ENCODE results near the gene MTURN.

MTURN gene

DNA sequence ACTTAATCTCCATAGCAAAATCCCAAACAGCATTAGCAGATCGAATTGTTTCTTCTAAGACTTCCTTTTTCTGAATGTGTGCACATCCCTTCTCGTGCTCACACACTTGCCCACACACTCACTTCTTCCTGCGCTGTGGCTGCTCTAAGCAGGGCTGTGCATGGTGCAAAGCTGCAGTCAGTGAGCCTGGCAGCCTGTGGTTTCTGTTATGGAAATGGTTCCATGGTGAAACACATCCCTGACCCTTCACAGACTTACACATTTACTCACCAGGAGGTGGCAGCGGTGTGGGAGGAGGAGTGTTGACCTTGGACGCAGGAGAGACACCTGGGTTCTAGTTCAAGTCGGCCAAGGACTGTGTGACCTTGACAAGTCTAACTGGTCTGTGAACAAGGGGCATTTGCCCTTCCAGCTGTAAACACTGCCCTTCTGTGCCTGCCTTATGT is 24.9 kb downstream of the MTURN start:
- DNase-seq = peak in 11 of 51 donors; percentile 13 to 45 (median 28)

DNA sequence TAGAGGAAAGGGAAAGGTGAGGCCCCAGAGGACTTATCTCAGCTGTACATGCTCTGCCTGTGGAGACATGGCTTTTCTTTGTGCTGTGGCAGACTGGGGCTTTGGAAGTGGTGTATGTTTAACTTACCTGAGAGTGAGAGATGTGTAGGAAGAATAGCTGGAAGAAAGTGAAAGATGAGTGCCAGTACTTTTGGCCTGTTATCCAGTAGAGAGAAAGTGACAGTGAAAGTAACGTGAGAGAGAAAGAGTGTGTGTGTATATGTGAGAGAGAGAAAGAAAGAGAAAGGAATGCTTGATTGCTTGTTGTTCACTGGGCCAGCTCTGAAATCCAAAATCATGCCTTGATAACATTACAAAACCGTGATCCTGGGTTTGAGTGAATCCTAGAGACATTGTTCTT is 25.5 kb downstream of the MTURN start:
- no peak for DNase-seq

DNA sequence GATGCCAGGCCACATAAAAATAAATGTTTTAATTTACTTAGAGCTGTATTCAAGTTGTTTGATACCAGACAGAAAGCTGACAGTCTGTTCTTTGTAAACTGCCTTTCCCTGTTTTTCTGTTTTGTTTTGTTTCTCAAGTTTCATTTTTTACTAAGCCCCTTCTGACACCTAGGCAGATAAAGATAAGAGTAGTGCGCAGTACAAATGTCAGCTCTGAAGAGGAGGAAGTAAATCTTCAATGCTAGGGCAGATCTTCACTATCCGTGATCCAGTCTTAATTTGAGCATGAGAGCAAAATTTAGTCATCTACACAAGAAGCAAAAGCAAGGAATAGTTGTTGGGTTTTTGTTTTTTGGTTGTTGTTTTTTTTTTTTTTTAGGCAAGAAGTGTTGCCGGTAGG is 27.3 kb downstream of the MTURN start:
- DNase-seq = no peak

DNA sequence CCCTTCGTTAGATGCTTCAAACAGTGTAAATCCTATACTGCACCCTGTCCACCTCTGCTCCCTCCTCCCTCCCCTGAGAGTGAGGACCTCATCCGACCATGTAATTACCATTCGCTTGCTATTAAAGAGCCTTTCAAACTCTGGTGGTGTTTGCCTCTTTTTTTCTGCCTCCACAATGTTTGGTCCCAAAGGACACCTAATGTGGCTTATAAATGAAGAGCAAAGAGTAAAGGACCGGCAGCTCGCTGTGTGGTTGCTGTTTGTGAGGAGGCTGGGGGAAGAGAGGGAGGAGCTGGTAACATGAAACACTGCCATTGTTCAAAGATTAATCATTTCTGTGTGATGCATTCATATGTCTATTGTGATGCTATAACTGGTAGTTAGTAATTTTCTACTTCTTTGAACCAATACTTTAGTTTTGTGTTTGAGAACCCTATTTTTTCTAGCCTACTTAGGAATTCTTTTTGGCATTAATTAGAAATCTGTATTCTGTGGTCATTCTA is 27.9 kb downstream of the MTURN start:
- DNase-seq = peak in 14 of 51 donors; percentile 19 to 81 (median 32)

DNA sequence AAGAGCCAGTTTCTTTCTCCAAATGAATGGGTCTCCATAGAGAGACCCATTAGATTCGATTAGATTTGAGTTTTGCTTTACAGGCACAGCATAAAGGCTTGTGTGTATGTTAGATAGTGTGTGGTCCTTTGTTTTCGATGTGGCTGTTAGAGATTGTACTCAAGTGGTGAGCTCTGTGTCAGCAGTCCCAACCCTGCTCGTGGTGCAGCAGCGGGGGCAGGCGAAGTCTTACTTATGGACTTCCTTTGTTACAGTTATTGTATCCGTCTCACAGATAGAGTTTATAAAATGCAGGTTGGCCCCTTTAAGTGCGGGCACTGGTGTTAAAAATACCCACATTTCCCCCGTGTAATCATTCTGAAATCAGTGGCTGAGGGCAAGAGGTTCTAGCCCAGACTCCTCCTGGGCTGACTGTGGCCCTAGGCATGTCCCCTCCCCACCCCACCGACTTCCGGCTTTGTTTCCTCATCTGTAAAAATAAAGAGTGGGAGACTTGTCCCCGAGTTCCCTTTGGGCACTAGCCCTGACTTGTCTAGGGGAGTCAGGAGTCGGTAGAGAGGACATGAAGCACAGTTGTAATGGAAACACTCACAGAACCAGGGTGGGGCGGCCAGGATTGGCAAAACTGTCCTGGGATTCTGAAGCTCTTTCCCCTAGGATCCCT is 28.6 kb downstream of the MTURN start:
- DNase-seq = peak in 31 of 51 donors; percentile 11 to 83 (median 53)

DNA sequence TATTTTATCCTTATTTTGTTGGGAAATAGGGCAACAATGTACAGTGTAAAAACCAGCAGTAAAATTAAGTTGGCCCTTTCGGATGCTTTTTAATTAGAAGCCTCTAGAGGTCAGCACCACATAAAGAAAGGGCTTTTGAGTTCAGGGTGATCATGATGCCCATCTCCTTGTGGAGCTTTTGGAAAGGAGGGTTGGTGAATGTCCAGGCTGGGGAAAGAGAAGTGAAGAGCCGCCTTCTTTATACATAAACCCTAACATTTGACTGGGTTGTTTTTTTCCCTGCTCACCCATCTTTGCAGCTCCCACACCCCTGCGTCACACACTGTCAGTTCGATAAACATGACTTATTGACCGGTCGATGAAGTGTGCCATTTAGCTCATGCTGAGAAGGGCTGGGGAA is 29.8 kb downstream of the MTURN start:
- peak in 7 of 51 donors; percentile 21 to 77 (median 34) for DNase-seq

DNA sequence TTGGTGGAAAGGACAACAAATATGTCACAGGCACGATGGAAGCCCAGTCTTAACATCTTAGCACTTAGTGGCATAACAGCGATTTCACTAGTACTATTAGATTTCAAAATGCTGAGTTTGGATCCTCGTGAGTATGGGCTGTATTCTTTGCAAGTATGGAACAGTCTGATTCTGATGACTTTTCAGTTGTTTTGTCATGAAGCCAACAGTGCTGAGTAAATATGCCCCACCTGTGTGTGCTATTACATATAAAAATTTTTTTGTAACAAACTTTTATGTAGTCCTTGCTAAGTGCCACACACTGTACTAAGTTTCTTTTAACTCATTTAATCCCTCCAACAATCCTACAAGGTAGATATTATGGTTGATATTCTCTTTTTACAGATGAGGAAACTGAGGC is 30.8 kb downstream of the MTURN start:
- no peak for DNase-seq

DNA sequence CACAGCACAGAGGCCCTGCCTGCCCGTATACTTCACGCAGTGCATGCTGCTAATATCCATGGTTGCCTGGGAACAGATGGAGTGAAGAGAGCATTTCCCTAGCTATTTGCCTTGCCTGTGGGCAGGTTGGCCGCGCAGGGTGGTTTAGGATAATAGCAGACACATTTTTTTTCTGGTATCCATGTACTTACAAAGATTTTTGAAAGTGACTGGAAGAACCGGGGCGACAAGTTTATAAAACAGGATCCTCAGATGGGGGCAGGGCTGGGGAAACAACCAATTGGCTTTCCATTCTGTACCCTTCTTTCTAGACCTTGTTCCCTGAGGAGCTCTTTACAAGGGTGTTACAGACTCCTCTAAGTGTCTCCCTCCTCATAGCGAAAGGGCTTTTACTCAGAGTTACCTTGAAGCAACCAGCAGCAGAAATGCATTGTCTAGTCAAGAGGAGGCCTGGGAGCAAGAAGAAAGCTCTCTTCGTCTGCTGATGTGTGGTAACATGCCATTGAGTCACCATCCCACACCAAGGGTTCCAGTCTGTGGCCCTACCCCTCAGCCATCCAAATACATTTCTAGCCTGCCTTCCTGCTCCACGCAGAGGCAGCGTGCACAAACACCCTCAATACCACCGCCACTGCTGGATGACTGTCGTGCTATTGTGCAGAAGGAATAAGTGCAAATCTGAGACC is 31.5 kb downstream of the MTURN start:
- peak in 6 of 51 donors; percentile 9 to 39 (median 20) for DNase-seq

DNA sequence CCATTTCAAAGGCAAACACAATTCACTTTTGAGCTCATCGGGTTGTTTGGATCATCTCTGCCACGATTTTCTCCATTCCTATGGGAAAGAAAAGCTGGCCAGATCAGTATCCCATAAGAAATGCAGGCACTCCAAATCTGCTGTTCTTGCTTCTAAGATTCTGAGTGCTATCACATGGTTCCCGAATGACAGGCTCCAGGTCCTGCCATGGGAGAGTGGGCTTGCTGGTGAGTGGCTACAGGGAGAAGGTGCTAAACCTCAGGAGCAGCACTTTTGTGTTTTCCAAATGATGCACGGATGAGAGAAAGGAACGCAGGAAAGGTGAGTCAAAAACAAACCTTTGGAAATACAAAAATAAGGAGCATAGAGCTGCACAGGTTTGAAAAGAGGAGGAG is 32.1 kb downstream of the MTURN start:
- DNase-seq = no peak

DNA sequence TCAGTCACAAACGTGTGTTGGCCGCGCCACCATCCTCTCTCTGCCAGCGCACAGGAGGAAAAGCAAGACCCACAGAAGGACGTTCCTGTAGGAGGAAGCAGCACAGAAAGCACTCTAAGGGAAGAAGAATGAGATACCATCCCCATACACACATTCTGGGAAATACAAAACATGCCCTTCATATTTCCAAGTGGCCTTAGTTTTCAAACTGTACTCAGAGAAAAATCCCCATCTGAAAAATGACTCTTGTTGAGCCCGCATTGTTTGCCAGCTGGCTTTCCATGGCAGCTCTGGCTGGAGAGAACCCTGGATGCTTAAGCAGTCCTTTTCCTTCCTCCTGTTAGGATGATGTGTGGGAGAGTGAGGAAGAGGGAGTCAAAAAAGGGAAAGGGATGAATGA is 33.1 kb downstream of the MTURN start:
- DNase-seq = no peak

DNA sequence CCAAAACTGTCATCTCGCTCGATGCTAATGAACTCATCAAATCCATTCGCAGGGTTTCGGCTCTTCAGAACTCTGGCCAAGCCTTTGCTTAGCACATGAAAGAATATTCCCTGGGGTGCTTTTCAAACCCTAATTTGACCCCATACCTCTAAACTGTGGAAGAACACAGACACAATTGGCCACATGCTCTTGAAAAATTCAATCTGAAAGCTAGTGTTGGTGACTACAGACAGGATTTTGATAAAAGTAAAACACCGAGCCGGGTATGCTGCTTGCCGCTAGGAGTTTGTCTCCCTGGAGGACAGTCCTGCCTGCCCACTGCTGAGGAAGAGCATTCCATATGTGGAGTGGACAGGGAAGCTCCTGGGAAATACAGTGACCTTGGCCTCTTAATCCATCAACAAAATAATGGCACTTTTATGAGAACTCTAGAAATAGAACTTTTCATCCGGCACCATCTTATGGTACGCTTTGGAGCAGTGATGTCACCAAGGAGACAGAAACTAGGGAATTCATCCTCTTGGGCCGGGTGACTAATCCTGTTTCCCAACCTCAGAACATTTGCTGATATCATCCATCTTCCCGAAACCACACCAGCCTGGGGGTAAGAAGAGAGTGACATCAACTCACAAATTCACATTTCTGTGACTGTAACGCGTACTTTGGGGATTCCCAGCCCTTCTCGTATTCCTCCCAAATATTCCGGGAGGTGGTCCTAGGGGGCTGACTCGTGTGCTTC is 34.2 kb downstream of the MTURN start:
- peak in 1 of 51 donors; percentile 24 for DNase-seq

DNA sequence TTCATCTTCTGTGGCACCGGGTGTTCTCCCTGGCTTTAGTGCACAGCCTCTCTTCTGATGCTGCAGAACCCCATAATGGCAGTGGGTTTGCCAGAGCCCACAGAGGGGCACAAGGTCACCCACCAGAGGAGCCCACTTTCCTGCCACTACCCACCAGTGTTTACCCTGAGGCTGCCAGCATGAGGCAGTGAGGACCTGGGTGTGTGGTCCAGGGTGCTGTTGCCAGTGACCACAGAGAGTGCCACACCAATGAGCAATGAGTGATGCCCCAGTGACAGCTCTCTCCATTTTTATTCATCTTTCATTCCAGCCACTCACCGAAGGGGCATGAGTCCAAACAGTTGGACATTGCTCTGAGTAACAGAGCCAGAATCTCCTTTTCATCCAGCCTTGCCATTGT is 34.8 kb downstream of the MTURN start:
- DNase-seq = no peak

DNA sequence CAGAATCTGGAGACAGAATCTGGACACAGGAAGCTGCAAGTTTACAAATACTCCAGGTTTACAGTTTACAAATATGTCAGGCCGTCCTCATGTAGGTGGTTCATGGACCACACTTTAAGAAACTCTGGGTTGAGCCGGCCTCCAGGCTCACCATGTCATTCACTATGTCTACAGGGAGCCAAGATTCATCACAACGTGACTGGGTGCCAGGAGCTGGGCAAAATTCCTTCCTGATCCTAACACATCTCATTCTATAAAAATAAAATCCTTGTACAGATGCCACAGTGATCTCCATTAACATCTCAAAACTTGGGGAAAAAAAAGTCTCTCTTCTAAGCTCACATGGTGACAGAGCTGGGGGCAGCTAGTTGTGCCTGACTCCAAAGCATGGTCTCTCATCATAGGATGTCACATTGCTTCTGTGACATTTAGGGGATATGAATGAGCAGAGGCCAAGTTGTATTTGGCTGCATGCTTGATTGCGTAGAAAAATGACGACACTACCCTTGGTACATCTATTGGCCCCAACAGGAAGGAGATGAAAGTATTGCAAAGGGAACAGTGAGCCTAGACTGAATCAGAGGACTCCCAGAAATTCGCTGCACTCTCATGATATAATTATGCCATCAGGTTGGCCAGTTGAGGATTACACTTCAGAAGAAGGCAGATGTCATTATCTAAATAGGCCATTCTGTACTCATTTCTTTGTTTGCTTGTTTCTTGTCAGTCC is 35.9 kb downstream of the MTURN start:
- DNase-seq = no peak

DNA sequence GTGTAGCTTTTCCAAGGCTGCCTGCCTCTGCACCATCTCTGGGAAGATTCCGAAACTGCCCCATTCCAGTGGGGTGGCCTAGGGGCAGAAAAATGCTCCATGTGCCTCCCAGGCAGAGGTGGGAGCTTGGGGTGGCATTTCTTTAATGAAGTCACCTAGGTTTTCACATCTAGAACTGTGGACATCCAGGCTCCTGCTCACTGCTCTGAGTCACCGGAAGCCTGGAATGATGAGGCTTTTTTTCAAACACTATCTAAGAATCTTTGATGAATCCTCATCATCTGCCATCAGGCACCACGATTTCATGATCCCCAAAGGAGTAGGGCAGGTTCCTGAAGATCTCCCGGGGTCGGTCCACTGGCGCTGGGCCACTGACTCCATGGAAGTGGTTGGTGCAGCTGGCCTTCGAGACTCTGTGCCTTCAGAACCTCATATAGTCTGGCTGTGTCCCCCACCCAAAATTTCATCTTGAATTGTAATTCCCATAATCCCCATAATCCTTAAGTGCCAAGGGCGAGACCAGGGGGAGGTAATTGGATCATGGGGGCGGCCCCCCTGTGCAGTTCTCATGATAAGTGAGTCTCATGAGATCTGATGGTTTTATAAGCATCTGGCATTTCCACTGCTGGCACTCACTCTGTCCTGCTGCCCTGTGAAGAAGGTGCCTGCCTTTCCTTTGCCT is 37.1 kb downstream of the MTURN start:
- DNase-seq = peak in 1 of 51 donors; percentile 35

DNA sequence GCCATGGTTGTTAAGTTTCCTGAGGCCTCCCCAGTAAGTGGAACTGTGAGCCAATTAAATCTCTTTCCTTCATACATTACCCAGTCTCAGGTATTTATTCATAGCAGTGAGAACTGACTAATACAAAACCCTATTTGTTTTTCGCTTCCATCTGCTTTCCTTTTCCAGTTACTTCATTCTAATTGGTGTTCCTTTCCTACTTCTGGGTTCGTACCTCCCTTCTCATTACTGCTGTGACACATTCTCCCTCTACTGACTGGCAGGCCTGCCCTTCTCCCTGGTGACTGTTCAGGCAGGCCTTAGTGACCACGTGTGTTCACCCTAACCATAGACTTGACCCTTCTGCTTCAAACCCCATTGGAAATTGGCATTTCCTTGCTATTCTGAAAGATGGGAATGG is 37.7 kb downstream of the MTURN start:
- no peak for DNase-seq

DNA sequence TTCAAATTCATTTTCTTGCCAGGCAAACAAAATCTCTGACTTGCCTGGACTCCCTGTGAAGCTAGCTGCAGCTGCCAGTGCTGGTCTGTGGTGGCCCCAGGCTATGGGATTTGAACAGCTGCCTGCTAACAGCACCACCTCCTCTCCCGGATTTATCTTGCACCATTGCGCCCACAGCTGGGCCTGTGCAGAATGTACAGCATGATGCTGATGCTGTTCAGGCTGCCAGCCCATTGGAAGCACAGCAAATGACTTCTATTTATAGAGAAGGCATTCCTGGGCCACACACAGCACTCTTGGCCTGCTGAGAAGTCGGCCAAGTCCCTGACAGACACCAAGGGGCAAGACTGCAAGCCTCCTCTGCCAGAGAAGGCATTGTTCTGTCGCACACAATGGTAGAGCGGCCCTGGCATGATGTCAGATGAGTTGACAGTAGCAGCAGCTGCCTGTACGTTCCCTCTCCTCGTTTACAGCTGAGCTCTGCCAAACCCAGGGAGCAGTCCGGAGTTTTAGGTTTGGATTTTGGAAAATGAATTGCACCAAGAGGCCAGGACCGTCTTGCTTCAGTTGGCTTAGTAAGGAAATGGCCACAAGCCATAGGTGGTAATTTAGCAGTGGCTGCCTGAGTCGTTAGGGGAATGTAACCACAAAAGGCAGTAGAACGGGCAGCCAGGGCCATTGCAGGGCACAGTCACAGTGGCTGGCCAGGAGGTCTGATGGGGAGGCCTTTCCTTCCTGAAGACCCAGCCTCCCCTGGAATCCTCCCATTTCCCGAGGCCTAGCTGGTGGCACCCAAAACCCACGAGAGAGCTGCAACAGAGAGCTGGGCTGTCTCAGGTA is 38.5 kb downstream of the MTURN start:
- peak; percentile 18 to 96 (median 83) for DNase-seq

DNA sequence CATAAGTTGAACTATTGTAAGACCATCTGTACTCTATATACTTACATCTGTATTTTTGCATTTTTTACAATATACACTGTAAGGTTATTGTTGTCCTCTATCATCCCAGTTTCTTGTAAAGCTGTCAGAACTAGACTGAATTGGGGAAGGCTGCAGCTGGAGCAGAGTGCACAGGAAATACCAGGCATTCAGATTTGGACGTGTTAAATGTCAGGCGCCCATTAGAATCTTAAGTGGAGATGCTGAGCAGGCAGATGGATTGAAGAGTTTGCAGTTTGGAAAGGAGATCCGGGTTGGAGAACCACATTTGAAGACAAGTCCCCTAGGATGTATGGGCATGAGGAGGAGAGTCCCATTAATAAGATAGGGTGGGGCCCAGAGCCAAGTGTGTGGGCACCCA is 40.4 kb downstream of the MTURN start:
- no peak for DNase-seq

DNA sequence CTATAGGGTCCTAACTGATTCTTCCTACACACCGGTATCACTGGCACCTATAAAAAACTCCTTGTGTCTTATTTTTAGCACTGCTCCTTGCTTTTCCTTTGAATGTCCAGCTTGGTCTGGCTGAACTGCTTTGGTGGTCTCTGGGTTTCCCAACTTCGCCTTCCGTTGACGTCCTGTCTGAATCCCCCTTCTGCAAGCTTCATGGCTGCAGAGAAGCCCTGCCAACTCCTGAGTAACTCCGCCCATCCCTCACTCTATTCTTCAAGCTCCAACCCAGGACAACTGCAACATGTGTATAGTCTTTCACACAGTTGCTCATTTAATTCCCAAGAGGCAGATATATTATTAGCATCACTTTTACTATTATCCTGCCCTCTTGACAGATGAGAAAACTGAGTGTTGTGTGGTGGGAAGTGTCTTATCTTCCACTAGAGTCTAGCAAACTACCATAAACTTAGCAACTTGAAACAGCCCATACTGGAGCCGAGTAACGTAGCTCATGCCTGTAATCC is 40.9 kb downstream of the MTURN start:
- no peak for DNase-seq

DNA sequence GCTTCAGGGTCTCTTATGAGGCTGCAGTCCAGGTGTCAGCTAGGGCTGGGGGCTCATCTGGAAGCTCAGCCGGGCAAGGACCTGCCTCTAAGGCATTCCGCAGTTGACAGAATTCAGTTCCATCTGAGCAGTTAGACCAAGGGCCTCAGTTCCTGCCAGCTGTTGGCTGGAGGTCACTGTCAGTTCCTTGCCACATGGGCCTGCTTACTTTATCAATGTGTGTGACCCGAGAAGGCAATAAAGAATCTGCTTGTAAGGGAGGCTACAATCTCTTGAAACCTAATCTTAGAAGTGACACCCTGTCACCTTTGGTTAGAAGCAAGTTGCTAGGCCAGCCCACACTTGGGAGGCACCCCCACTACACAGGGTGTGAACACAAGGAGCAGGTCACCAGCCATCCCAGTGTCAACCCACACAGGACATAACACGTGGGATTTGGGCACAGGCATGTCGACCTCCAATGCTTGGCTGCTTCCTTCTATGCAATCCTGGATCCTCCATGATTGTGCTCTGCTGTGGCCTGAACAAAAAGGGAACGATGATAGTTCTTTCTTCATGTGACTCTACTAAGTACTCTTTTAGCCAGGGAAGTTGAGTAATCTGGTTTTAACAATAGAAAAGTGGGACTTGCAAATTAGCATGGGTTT is 41.8 kb downstream of the MTURN start:
- no peak for DNase-seq

Measured in hypothalamus (tissue), 51 donors.